GM19328 (cell line): ENCODE measurements around the gene ABCF3.

Experiments
- ATAC-seq: cut with Tn5 transposase; IDR thresholded peaks from one replicate; pipeline ENCODE4 v1.9.1; 2021; ENCODE audit warnings: mild to moderate bottlenecking, moderate library complexity; ENCODE audit not compliant: unreplicated experiment

Gene ABCF3

GRCh38 chr3:184184546-184185230 is 1.3 kb upstream of the ABCF3 start:
- ATAC-seq = no peak

DNA sequence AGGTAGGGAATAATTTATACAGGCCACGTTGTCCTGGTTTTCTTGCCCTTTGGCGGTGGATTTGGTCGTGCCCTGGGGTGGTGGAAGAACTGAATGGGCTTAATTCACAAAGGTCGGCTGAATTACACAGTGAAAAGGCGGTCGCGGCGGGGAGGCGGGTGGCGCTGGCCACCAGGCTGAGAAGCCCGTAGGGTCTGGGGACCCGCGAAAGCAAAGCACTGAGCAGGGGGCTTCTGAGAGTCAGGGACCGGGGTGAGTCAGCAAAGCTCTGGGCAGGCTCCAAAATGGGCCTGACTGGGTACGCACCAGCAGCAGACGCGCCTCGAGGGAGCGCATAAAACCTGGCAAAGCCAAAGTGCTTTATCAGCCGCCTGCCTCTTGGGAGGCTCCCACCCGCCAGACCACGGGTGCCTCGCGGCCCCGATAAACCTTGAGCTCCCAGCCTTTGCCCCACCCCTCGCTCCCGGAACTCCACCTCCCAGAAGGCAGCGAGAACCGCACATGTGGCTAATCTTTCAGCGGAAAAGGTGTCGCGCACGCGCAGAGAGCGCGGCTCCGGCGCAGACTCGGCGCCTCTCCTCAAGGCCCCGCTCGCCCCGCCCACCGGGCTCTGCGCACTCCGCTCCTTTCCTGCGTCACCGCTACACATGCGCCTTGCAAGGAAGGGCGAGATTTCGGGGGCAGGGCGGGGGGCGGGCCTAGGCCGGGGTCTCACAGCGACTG is 377 bp upstream of the ABCF3 start:
- ATAC-seq = peak; percentile 93

DNA sequence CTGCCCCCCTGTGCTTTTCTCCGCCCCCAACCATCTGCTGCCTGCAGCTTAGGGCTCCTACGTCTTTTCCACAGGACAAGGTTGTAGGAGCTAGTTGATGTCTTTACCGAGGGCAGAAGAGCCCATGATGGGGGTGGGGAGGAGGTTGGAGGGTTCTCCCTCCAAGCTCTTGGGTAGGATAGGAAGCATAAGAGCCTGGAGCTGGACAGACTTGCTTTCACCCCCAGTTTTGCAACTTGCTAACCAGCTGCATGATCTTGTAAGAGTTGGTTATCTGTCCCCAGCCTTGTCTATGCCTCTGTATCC is 856 bp downstream of the ABCF3 start:
- no peak for ATAC-seq

DNA sequence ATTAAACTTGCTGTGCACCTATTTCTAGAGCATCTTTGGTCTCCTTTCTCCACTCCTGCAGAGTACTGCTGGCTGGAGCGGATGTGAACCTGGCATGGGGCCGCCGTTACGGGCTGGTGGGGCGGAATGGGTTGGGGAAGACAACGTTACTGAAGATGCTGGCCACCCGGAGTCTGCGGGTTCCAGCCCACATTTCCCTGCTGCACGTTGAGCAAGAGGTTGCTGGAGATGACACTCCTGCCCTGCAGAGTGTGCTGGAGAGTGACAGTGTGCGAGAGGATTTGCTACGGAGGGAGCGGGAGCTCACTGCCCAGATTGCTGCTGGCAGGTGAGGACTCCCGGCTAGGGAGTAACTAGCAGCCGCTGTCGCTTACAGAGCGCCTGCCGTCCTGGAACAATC is 2.1 kb downstream of the ABCF3 start:
- ATAC-seq = no peak

- no peak for ATAC-seq
Observed at GRCh38 chr3:184189421-184189820, 3.4 kb downstream of the ABCF3 start.

DNA sequence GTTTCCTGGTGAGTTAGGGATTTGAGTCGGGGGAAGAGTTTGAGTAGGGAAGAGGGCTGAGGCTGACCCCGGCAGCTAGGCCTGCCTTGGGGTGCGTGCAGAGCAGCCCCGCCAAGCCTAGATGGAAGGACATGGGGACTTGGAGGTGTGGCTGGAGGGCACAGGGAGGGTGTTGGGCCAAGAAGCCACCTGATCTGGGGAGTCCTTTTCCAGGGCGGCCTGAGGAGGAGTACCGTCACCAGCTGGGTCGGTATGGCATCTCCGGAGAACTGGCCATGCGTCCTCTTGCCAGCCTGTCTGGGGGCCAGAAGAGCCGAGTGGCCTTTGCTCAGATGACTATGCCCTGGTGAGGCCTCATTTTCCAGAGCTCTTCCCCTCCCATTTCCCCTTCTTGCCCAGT is 6.9 kb downstream of the ABCF3 start:
- no peak for ATAC-seq

DNA sequence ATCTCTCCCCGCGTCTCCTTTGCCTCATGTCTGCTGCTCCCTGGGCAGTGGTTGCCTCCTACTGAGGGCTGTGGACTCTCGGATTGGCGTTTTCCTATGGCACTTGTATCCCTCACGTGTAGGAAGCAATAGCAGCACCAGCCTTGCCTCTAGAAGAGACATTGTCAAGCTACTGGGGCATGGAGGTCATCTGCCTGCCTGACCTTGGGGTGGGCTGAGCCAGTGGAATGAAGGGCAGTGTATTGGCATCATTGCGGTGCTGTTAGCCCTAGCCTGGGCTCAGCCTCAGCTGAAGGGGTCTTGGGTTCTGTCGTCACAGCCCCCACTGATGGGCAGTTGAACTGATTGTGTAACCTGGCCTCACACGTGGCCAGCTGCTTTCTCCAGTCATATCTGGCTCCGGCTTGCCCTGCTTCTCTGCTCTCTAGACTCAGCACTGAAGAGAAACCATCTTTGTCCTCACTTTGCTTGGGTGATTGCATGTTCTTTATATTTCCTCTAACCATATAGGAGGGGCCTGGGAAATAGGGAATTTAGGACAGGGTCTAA is 8.1 kb downstream of the ABCF3 start:
- ATAC-seq = no peak

DNA sequence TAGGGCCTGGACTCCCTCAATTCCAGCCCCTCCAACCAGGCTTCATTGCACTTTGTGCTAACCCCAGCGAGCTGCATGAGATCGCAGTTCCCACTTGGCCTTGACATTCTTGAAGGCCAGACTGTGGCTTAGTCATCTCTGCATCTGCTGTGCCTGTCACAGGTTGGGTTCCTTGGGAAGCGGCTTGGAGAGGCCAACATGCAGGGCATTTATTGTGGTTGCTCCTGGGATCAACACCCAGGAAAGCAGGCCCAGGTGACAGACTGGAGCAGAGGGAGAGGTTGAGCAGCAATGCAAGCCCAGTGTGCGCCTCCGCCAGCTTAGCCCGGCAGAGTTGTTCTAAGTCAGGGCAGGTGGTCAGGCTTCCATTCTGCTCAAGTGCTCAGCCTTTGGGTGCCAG is 10.5 kb downstream of the ABCF3 start:
- ATAC-seq = no peak

DNA sequence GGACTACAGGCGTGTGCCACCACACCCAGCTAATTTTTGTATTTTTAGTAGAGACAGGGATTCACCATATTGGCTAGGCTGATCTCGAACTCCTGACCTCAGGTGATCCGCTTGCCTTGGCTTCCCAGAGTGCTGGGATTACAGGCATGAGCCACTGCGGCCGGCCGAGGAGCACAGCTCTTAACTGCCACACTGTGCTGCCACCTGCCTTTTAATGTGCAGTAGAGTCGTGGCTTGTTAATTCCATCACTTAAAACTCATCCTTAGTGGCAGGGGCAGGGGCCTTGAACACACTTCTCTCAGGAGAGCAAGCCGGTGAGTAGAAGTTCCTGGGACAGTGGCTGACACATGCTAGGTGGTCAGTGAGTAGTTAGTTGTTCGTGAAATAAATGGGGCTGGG is 12.5 kb downstream of the ABCF3 start:
- ATAC-seq = no peak

- ATAC-seq = no peak
Observed at GRCh38 chr3:184200825-184201224, 14.8 kb downstream of the ABCF3 start.

DNA sequence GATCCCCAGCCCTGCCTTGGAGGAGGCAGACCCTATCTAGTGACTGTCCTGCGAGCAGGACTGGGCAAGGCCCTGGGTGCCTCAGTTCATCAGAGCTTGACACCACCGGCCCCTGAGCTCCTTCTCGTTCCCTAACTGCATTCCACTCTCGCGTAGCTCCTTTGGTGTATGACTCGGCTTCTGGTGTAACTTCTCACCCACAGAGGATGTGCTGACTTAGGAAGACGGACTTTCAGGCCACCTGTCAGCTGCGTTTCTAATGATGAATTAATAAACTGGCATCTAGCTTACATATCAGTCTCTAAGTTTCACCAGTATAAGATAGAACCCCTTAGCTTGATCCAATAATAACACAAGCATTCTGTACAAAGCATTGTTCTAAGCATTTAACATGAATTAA is 17.5 kb downstream of the ABCF3 start:
- ATAC-seq = no peak

DNA sequence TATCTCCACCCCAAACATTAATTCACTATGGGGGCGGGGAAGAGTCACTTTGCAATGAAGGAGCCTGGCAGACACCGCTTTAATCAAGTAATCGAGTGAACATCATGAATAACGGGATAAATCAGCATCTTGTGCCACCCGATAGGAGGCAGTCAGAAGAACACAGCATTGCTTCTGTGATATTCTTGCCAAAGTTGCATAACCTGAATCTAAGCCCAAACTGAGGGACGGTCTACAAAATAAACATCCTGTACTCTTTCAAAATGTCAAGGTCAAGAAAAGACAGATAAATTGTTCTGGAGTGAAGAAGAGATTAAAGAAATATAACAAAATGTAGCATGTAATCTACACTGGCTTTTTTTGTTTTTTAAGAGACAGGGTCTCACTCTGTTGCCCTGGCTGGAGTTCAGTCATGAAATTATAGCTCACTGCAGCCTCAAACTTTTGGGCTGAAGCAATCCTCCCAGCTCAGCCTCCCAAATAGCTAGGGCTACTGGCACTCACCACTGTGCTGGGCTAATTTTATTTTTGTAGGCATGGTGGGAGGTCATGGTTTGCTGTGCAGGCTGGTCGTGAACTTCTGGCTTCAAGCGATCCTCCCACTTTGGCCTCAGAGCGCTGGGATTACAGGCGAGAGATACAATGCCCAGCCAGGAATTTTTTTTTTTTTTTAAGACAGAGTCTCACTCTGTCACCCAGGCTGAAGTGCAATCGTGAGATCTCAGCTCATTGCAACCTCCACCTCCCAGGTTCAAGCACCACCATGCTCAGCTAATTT is 23.3 kb downstream of the ABCF3 start:
- no peak for ATAC-seq

DNA sequence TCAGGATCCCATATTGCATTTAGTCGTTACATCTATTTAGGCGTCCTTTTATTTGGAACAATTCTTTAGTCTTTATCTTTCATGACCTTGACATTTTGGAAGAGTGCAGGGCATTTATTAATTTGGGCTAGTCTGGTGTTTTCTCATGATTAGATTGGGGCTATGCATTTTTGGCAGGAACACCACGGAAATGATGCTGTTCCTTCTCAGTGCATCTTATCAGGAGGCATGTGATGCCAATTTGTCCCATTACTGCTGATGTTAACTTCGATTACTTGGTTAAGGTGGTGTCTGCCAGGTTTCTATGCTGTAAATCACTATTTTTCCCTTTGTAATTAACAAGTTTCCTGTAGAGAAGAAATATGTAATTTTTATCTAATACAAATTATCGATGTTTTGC is 25.3 kb downstream of the ABCF3 start:
- ATAC-seq = no peak

GRCh38 chr3:184211718-184212117 is 25.7 kb downstream of the ABCF3 start:
- ATAC-seq = no peak

DNA sequence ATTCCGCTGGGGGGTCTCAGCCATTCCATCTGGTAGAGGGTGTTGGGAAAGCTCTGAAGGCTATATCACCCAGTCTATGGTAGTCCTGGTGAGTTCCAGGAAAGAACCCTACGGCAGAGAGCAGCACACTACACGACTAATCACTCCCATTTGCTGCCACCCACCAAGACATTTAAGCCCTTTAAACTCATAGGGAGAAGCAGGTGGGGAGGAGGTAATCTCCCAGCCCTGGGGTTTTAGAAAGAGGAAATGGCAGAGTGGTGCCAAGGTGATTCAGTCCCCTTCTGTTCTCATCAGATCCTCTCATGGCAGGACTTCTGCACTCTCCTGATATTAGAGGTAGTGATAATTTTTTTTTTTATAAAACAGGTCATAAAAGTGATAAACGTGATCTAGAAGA is 32.8 kb downstream of the ABCF3 start:
- no peak for ATAC-seq

- no peak for ATAC-seq
Observed at GRCh38 chr3:184222521-184222920, 36.5 kb downstream of the ABCF3 start.

DNA sequence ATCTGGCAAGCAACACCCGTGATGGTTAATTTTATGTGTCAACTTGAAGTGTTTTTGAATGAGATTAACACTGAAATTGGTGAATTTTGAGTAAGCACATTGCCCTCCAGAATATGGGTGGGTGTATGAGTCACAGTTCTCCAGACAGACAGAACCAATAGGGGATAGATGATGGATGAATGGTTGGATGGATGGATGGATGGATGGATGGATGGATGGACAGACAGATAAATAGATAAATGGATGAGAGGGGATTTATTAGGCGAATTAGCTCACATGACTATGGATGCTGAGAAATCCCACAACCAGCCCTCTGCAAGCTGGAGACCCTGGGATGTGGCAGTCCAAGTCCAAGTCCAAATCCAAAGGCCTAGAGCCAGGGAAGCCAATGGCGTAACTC is 37.9 kb downstream of the ABCF3 start:
- ATAC-seq = no peak

DNA sequence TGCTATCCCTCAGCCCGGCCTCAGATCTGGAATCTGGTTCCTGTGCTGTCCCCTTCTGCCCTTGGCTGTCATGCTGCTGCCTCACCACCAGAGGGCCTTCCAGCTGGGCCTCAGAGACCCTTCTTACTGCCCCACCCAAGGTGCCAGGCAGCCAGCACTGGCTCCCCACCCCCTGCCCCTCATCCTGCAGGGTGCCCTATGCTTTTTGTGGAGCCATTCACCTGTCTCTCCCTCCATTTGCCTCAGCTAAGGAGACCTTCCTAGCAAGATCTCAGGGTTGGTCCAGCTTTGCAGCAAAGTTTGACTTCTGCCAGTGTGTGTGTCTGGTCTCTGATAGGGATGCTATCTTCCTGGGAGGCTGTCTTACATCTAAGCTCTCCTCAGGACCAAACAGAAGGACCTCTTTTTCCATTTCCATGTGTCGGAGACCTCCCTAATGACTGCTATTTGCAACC is 41.5 kb downstream of the ABCF3 start:
- no peak for ATAC-seq

DNA sequence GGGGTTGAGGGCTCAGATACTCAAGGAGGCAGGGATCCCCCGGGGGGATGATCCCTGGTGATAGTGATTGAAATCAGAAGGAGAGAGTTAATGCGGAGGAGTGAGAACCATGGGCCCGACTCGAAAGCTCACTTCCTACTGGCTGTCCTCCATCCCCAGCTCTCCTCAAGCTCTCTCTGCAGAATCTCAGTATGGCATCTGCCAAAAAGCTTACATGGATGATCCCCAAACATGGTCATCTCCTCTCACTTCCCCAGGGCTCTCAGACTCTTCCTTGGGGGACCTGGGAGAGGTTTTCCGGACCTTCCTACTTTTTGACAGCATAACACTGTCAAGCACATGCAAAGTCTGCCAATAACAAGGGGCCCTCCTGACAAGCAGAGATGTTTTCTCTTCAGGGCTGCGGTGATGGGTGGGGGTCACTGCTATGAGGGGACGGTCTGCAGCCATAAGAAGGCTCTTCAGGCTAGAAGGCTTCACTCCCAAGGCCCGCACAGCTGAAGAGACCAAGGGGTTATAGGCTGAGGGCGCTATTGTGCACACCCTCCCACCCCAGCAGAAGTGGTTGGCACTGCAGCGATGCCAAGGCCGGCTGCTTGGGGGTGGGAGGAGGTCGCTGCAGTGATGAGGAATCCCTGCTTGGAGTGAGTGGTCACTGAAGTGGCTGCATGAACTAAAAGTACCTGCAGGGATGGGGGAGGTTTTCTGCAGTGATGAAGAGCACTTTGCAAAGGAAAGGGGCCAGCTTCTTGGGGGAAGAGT is 42.6 kb downstream of the ABCF3 start:
- ATAC-seq = no peak

- peak; percentile 80 for ATAC-seq
Observed at GRCh38 chr3:184229394-184230080, 43.5 kb downstream of the ABCF3 start, which contains the start of gene VWA5B2. Gene VWA5B2 (plus strand): TSS chr3:184229585. CDS start chr3:184230529, 944 bp downstream.
